Measurements from ENCODE around the gene ETV3. TPM values are rescaled to one million over a fixed set of nuclear protein-coding genes. Genes with fewer than 3 reads are reported as not detected.

ETV3 gene
- total RNA-seq, 1 experiment from 2014 or later: 36.3 TPM

GRCh38 chr1:157077394-157077793 is 60.8 kb downstream of the ETV3 start:
- H3K4me3 Mint-ChIP-seq: no peak overlapping the region
- H3K23ac ChIP-seq (ENCODE audit: insufficient read length, low read depth, low read length): no peak overlapping the region
- H2BK12ac ChIP-seq (ENCODE audit: insufficient read length, low read depth, low read length): no peak overlapping the region
- H3K27me3 Mint-ChIP-seq (ENCODE audit: low read depth): peaks cover 14% of the 10 kb centered on the region
- H3K18ac ChIP-seq (ENCODE audit: insufficient read length, low read depth, low read length): no peak overlapping the region
- no peak overlapping the region for H2AK5ac ChIP-seq (ENCODE audit: insufficient read length, low read length)
- H4K20me1 ChIP-seq (ENCODE audit: control insufficient read depth, insufficient read depth, insufficient read length): no peaks in the 10 kb centered on the region
- no peak overlapping the region for H4K91ac ChIP-seq (ENCODE audit: insufficient read length, low read depth, low read length)
- no peak overlapping the region for H4K5ac ChIP-seq (ENCODE audit: insufficient read length, low read depth, low read length)
- no peaks in the 10 kb centered on the region for H3K23me2 ChIP-seq (ENCODE audit: insufficient read length, low read depth, low read length, poor library complexity, severe bottlenecking)
- H3K36me3 Mint-ChIP-seq (ENCODE audit: insufficient read depth in 1 of 3, low read depth in 3 of 3): no peaks in the 10 kb centered on the region
- no peak overlapping the region for H3K4me2 ChIP-seq (ENCODE audit: insufficient read depth, insufficient read length, low read length)
- no peak overlapping the region for H2AFZ ChIP-seq (ENCODE audit: low read length)
- H3K27ac Mint-ChIP-seq: no peak overlapping the region
- TF ChIP-seq CTCF (conservative IDR thresholded peaks at IDR 0.05): no peak
- no CpG with 5 or more reads among the region's 1 CpG for WGBS (ENCODE audit: extremely low coverage, insufficient read length, low lambda C conversion rate)
- H3K4me1 Mint-ChIP-seq: peaks cover 12 to 24% of the 10 kb centered on the region in 2 experiments
- DNase-seq: no peak
- H2BK15ac ChIP-seq (ENCODE audit: low read depth, low read length): no peak overlapping the region
- H3T11ph ChIP-seq (ENCODE audit: low read length): no peak overlapping the region
- no peak overlapping the region for H3K4ac ChIP-seq (ENCODE audit: low read depth, low read length)
- no peaks in the 10 kb centered on the region for H3K27me3 ChIP-seq (ENCODE audit: insufficient read depth, low read length)
- H3K9me3 Mint-ChIP-seq: no peaks in the 10 kb centered on the region
- no peak overlapping the region for H3K56ac ChIP-seq (ENCODE audit: insufficient read length, low read depth, low read length)
- H2BK20ac ChIP-seq (ENCODE audit: low read depth, low read length, poor library complexity, severe bottlenecking): no peak overlapping the region
- H3K14ac ChIP-seq (ENCODE audit: insufficient read depth, low read length): no peak overlapping the region
- H3K79me1 ChIP-seq (ENCODE audit: insufficient read depth, low read depth, low read length, poor library complexity, severe bottlenecking): no peaks in the 10 kb centered on the region
- H2BK5ac ChIP-seq (ENCODE audit: insufficient read length, low read length): no peak overlapping the region
- no peak overlapping the region for H3K27ac ChIP-seq (ENCODE audit: insufficient read length, low read depth, low read length)
- H3K9me3 ChIP-seq (ENCODE audit: control insufficient read depth, low read depth, low read length): no peaks in the 10 kb centered on the region
- no peak overlapping the region for H3K9ac ChIP-seq (ENCODE audit: extremely low read depth, insufficient read length, low read length)
- H3K79me2 ChIP-seq (ENCODE audit: insufficient read depth, low read length): no peaks in the 10 kb centered on the region
- no peak overlapping the region for H4K8ac ChIP-seq (replicated peaks; ENCODE audit: insufficient read length, low read depth, low read length)
- no peak overlapping the region for H2BK120ac ChIP-seq (ENCODE audit: low read depth, low read length, poor library complexity, severe bottlenecking)
- peaks cover 3% of the 10 kb centered on the region; the same call in 1 of the 2 replicates for H3K4me1 ChIP-seq (ENCODE audit: insufficient read depth, low read length)
